HG02870 (cell line): Measurements from ENCODE around the gene LYPLA2.
"Not testable (repeated sequence)": the region's sequence is repeated elsewhere in the genome, so short reads cannot be mapped to it uniquely, and the experiment has no call there.

Source experiments
- ATAC-seq: cut with Tn5 transposase; IDR thresholded peaks from one replicate; pipeline ENCODE4 v1.9.1; 2021; ENCODE audit warnings: mild to moderate bottlenecking, moderate library complexity; ENCODE audit not compliant: unreplicated experiment

Gene LYPLA2

GRCh38 chr1:23799570-23800399 lies 8.8 kb downstream of the LYPLA2 start:
- no peak for ATAC-seq

- peak; percentile 66 for ATAC-seq
These were observed 9.7 kb downstream of the LYPLA2 start, which contains the start of gene GALE for GRCh38 chr1:23800400-23801337. TSS of gene GALE (minus strand) at chr1:23800754. CDS start at chr1:23799007, 1,747 bp downstream.

GRCh38 chr1:23801338-23801748 lies 10.4 kb downstream of the LYPLA2 start:
- ATAC-seq: no peak

GRCh38 chr1:23801876-23802275 lies 10.9 kb downstream of the LYPLA2 start:
- no peak for ATAC-seq

DNA sequence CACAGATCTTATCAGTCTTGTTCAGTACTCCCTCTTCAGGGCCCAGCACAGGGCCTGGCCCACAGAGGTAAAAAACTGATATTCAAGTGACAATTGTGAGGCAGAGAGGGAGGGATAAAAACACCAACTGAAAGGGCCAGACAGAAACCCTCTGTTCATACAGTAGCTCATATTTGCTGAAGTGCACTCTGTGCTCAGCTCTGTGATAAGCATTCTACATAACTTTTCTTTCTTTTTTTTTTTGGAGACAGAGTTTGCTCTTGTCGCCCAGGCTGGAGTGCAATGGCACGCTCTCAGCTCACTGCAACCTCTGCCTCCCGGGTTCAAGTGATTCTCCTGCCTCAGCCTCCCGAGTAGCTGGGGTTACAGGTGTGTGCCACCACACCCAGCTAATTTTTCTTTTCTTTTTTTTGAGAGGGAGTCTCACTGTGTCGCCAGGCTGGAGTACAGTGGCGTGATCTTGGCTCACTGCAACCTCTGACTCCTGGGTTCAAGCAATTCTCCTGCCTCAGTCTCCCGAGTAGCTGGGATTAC lies 11.9 kb downstream of the LYPLA2 start:
- ATAC-seq: not testable (repeated sequence)

GRCh38 chr1:23803674-23804073 lies 12.7 kb downstream of the LYPLA2 start:
- no peak for ATAC-seq

- ATAC-seq: no peak
These were observed 13.4 kb downstream of the LYPLA2 start for GRCh38 chr1:23804183-23804835.

- no peak for ATAC-seq
These were observed 14.1 kb downstream of the LYPLA2 start for GRCh38 chr1:23805025-23805424.

GRCh38 chr1:23806280-23806679 lies 15.3 kb downstream of the LYPLA2 start:
- ATAC-seq: no peak

GRCh38 chr1:23807453-23807852 lies 16.5 kb downstream of the LYPLA2 start:
- no peak for ATAC-seq

GRCh38 chr1:23809751-23810171 lies 18.8 kb downstream of the LYPLA2 start:
- peak; percentile 70 for ATAC-seq

DNA sequence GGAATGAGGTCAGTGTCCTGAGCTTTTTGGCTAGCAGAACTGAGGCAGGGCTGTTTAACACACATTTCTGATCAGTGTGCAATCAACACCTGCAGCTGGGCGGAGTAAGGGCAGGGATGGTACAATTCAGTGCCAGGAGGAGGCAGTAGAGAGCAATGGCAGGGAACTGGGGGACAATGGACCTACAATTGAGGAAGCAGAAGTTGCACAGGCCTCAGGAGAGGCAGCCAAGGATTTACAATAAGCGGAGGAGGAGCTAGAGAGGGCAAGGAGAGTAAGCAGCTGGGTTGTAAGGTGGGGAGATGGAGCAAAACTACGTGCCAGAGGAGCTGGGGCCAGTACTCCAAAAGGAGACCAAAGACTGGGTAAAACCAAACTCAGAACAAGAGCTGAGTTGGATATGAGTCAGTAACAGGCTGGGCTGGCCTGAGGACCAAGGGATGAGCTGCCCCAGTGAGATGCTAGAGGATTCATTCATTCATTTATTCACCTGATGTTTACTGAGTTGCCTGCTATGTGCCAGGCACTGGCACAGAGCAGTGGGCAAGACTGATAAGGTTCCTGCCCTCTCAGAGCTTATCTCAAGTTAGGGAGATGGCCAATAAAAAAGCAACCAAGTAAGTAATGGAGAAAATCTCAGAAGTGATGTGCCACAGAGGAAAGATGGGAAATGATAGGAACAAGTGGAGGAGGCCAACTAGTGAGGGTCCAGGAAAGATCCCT lies 20.0 kb downstream of the LYPLA2 start:
- ATAC-seq: peak; percentile 43

- no peak for ATAC-seq
These were observed 23.1 kb downstream of the LYPLA2 start for GRCh38 chr1:23814016-23814415.

DNA sequence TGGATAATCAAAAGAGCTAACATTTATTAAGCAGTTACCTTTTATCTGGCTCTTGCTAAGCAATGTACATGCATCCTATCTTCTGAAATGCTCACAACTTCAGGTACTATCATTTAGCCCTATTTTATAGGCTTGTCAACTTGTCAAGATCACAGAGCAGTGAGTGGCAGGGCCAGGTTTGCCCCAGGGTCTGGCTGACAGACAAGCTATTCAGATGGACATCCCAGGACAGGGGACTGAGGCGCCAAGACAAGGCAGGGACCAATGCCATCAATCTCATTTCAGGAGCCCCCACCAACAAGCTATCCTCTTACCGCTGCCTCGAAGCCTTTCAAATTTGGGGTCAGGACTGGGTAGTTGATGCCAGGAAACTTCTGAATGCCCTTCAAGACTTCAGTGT lies 25.4 kb downstream of the LYPLA2 start:
- ATAC-seq: no peak

DNA sequence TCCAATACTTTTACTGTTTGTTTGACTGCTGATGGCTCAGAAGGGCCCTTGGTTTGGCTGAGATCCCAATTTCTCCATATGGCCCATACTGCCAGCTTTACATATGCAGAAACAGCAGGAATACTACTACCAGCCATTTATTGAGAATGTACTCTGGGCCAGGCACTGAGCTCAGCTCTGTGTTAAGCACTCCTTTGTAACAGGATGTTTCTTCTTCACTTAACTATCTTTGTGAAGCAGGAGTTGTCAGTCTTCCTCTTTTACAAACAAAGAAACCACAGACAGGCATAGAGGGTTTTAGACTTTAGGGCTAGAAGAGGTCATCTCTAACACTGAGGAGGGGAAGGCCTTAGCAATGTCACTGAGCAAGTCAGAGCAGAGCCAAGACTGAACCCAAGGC lies 26.0 kb downstream of the LYPLA2 start:
- no peak for ATAC-seq

GRCh38 chr1:23817633-23818032 lies 26.7 kb downstream of the LYPLA2 start:
- ATAC-seq: no peak

DNA sequence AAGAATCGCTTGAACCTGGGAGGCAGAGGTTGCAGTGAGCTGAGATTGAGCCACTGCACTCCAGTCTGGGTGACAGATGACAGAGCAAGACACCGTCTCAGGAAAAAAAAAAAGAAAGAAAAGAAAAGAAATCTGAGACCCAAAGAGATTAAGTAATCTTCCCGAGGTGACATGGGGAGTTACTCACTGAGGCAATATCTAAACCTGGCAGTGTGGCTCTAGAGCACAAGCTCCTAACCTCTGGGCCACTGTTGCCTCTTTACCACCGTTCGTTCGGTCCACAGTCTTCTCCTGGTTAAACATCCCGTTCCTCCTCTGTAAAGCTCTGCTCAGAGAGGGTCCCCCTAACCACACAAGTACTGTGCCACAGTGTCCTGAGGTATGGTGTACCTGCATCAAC lies 32.8 kb downstream of the LYPLA2 start:
- no peak for ATAC-seq

DNA sequence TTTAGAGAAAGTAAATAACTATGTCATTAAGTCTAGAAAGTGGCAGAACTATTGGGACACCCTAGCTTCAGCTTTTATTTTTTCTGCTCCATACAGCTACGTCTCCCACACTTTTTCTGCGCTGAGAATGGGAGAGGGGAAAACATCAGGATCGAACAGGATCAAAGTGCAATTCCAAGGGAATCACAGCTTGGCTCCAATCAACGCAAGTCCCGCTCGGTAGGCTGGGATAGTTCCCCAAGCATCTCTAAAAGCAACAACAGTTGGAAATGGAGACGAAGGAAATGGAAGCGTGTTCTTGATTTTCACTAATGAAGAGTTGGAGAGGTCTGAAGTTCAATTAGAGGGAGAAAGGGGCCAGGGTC lies 33.7 kb downstream of the LYPLA2 start:
- no peak for ATAC-seq

DNA sequence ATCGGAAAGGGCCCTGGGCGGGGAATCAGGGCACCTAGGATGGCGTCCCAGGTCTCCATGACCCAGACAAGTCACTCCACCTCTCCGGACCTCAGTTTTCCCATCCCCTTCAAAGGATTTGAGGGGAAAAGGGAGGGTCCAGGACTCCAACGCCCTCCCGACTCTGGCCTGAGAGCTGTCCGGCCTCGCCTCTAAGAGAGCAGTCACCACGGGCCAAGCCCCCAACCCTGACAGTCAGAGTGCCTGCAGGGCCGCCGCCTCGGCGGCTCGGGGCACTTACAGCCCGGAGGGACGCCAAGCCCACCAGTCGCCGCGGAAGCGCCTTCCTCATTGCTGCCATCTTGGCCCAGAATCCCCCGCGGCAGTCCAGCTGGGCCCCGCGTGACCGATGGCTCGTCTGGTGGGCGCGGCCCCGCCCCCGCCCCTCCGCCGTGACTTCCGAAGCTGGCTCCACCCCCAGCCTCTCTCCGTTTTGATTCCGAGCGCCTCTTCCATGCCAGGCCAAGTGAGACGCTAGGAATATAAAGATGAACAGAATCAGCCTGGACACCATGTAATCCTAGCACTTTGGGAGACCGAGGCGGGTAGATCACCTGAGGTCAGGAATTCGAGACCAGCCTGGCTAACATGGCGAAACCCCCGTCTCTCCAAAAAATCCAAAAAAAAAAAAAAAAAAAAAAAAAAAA lies 34.3 kb downstream of the LYPLA2 start, which contains the start of gene HMGCL:
HMGCL (minus strand) TSS at position 354 of the 686 bp plus-strand sequence; CDS start at position 340, 14 bp downstream.
- ATAC-seq: no peak
